ENCODE data around the gene CLIP2. TPM values are rescaled to one million over a fixed set of nuclear protein-coding genes. Genes with fewer than 3 reads are reported as not detected.
"Not testable (repeated sequence)": the region's sequence is repeated elsewhere in the genome, so short reads cannot be mapped to it uniquely, and the experiment has no call there.

CLIP2 gene
- total RNA-seq, 2 experiments from 2014 or later, result 1.5 to 1.7 TPM

- POLR2A ChIA-PET, result no interaction called here
- no peak overlapping the region for H3K27ac Mint-ChIP-seq
- no peaks in the 10 kb centered on the region for H3K27me3 Mint-ChIP-seq (ENCODE audit: low read depth)
- H3K36me3 Mint-ChIP-seq (ENCODE audit: low read depth), result no peaks in the 10 kb centered on the region
- no peaks in the 10 kb centered on the region for H3K9me3 Mint-ChIP-seq (ENCODE audit: insufficient read depth)
- no peak overlapping the region for H3K4me3 Mint-ChIP-seq
- ATAC-seq (no peak), DNase-seq (no peak)
- peaks cover 2% of the 10 kb centered on the region for H3K4me1 Mint-ChIP-seq (ENCODE audit: low read depth)
- CTCF ChIA-PET, result interaction anchor here (0.8 kb wide), 1 partner anchor 56 kb away, joined by 3 read pairs; no protein-coding TSS in a partner anchor
Measured at GRCh38 chr7:74344786-74345185, 55.6 kb downstream of the CLIP2 start.

- Mint-ChIP-seq H3K27me3 (ENCODE audit: low read depth) (no peaks in the 10 kb centered on the region), H3K36me3 (ENCODE audit: low read depth) (no peaks in the 10 kb centered on the region), H3K4me1 (ENCODE audit: low read depth) (peaks cover 2% of the 10 kb centered on the region), H3K4me3 (no peak overlapping the region), H3K9me3 (ENCODE audit: insufficient read depth) (no peaks in the 10 kb centered on the region), H3K27ac (no peak overlapping the region)
- ATAC-seq (no peak), DNase-seq (no peak)
- POLR2A ChIA-PET, result no interaction called here
- CTCF ChIA-PET, result interaction anchor here (1.3 kb wide), 1 partner anchor 140 kb away, joined by 3 read pairs; no protein-coding TSS in a partner anchor
Measured at GRCh38 chr7:74345970-74346369, 56.8 kb downstream of the CLIP2 start.

GRCh38 chr7:74349621-74350020 is 60.4 kb downstream of the CLIP2 start:
- DNase-seq, result no peak
- ChIA-PET CTCF (no interaction called here), POLR2A (no interaction called here)
- H3K4me1 Mint-ChIP-seq (ENCODE audit: low read depth), result no peaks in the 10 kb centered on the region
- H3K27ac Mint-ChIP-seq, result no peak overlapping the region
- ATAC-seq, result no peak
- H3K36me3 Mint-ChIP-seq (ENCODE audit: low read depth), result no peaks in the 10 kb centered on the region
- H3K9me3 Mint-ChIP-seq (ENCODE audit: insufficient read depth), result no peaks in the 10 kb centered on the region
- no peaks in the 10 kb centered on the region for H3K27me3 Mint-ChIP-seq (ENCODE audit: low read depth)
- H3K4me3 Mint-ChIP-seq, result no peak overlapping the region

- CTCF ChIA-PET, result no interaction called here
- H3K27ac Mint-ChIP-seq, result no peak overlapping the region
- no peaks in the 10 kb centered on the region for H3K4me1 Mint-ChIP-seq (ENCODE audit: low read depth)
- ATAC-seq, result no peak
- POLR2A ChIA-PET, result no interaction called here
- DNase-seq, result no peak
- H3K4me3 Mint-ChIP-seq, result no peak overlapping the region
- H3K27me3 Mint-ChIP-seq (ENCODE audit: low read depth), result no peaks in the 10 kb centered on the region
- H3K9me3 Mint-ChIP-seq (ENCODE audit: insufficient read depth), result no peaks in the 10 kb centered on the region
- H3K36me3 Mint-ChIP-seq (ENCODE audit: low read depth), result no peaks in the 10 kb centered on the region
Measured at GRCh38 chr7:74350751-74351150, 61.5 kb downstream of the CLIP2 start.

GRCh38 chr7:74351836-74352235 is 62.6 kb downstream of the CLIP2 start:
- ChIA-PET CTCF (no interaction called here), POLR2A (no interaction called here)
- DNase-seq (no peak), ATAC-seq (no peak)
- Mint-ChIP-seq H3K4me3 (no peak overlapping the region), H3K4me1 (ENCODE audit: low read depth) (no peaks in the 10 kb centered on the region), H3K9me3 (ENCODE audit: insufficient read depth) (no peaks in the 10 kb centered on the region), H3K36me3 (ENCODE audit: low read depth) (no peaks in the 10 kb centered on the region), H3K27me3 (ENCODE audit: low read depth) (no peaks in the 10 kb centered on the region), H3K27ac (no peak overlapping the region)

- ATAC-seq, POLR2A ChIA-PET: not testable (repeated sequence)
- CTCF ChIA-PET, result interaction anchor here (1.1 kb wide), 1 partner anchor 65 kb away, joined by 3 read pairs; no protein-coding TSS in a partner anchor
Measured at GRCh38 chr7:74352551-74353138, 63.4 kb downstream of the CLIP2 start.

GRCh38 chr7:74354009-74354408 is 64.8 kb downstream of the CLIP2 start:
- no peaks in the 10 kb centered on the region for H3K4me1 Mint-ChIP-seq (ENCODE audit: low read depth)
- no peak overlapping the region for H3K4me3 Mint-ChIP-seq
- no peaks in the 10 kb centered on the region for H3K27me3 Mint-ChIP-seq (ENCODE audit: low read depth)
- H3K9me3 Mint-ChIP-seq (ENCODE audit: insufficient read depth), result no peaks in the 10 kb centered on the region
- DNase-seq, result no peak
- H3K36me3 Mint-ChIP-seq (ENCODE audit: low read depth), result no peaks in the 10 kb centered on the region
- H3K27ac Mint-ChIP-seq, result no peak overlapping the region
- ChIA-PET CTCF (no interaction called here), POLR2A (no interaction called here)
- ATAC-seq, result no peak

More at GRCh38 chr7:74352551-74353138, 63.4 kb downstream of the CLIP2 start:
- H3K4me1 Mint-ChIP-seq (ENCODE audit: low read depth); H3K4me3 Mint-ChIP-seq; DNase-seq; H3K36me3 Mint-ChIP-seq (ENCODE audit: low read depth); H3K27me3 Mint-ChIP-seq (ENCODE audit: low read depth); H3K27ac Mint-ChIP-seq; H3K9me3 Mint-ChIP-seq (ENCODE audit: insufficient read depth): not testable (repeated sequence)

- H3K27ac Mint-ChIP-seq, result no peak overlapping the region
- no peaks in the 10 kb centered on the region for H3K4me1 Mint-ChIP-seq (ENCODE audit: low read depth)
- H3K4me3 Mint-ChIP-seq, result no peak overlapping the region
- no peaks in the 10 kb centered on the region for H3K36me3 Mint-ChIP-seq (ENCODE audit: low read depth)
- DNase-seq (no peak), ATAC-seq (no peak)
- no peaks in the 10 kb centered on the region for H3K9me3 Mint-ChIP-seq (ENCODE audit: insufficient read depth)
- no peaks in the 10 kb centered on the region for H3K27me3 Mint-ChIP-seq (ENCODE audit: low read depth)
- ChIA-PET CTCF (interaction anchor here (0.8 to 1.1 kb wide), 2 partner anchors 46 to 148 kb away, joined by 3 to 4 read pairs; no protein-coding TSS in a partner anchor), POLR2A (no interaction called here)
Measured at GRCh38 chr7:74355091-74355490, 65.9 kb downstream of the CLIP2 start.

GRCh38 chr7:74356589-74357315 is 67.5 kb downstream of the CLIP2 start:
- no peaks in the 10 kb centered on the region for H3K4me1 Mint-ChIP-seq (ENCODE audit: low read depth)
- H3K27ac Mint-ChIP-seq, result no peak overlapping the region
- ChIA-PET CTCF (interaction anchor here (1.4 kb wide), 1 partner anchor 44 kb away, joined by 4 read pairs; no protein-coding TSS in a partner anchor), POLR2A (no interaction called here)
- H3K27me3 Mint-ChIP-seq (ENCODE audit: low read depth), result no peaks in the 10 kb centered on the region
- ATAC-seq (no peak), DNase-seq (no peak)
- H3K36me3 Mint-ChIP-seq (ENCODE audit: low read depth), result no peaks in the 10 kb centered on the region
- H3K9me3 Mint-ChIP-seq (ENCODE audit: insufficient read depth), result no peaks in the 10 kb centered on the region
- H3K4me3 Mint-ChIP-seq, result no peak overlapping the region

GRCh38 chr7:74360008-74360407 is 70.8 kb downstream of the CLIP2 start:
- Mint-ChIP-seq H3K4me1 (ENCODE audit: low read depth) (no peaks in the 10 kb centered on the region), H3K27ac (no peak overlapping the region), H3K9me3 (ENCODE audit: insufficient read depth) (no peaks in the 10 kb centered on the region), H3K4me3 (no peak overlapping the region), H3K27me3 (ENCODE audit: low read depth) (no peaks in the 10 kb centered on the region), H3K36me3 (ENCODE audit: low read depth) (no peaks in the 10 kb centered on the region)
- ChIA-PET POLR2A (no interaction called here), CTCF (no interaction called here)
- DNase-seq, result no peak
- ATAC-seq, result no peak

GRCh38 chr7:74362266-74362665 is 73.1 kb downstream of the CLIP2 start:
- Mint-ChIP-seq H3K27ac (no peak overlapping the region), H3K9me3 (ENCODE audit: insufficient read depth) (no peaks in the 10 kb centered on the region), H3K4me3 (no peak overlapping the region), H3K27me3 (ENCODE audit: low read depth) (no peaks in the 10 kb centered on the region), H3K36me3 (ENCODE audit: low read depth) (no peaks in the 10 kb centered on the region), H3K4me1 (ENCODE audit: low read depth) (no peaks in the 10 kb centered on the region)
- CTCF ChIA-PET, result no interaction called here
- DNase-seq (no peak), ATAC-seq (peak; percentile 25)
- POLR2A ChIA-PET, result interaction anchor here (0.6 kb wide), 1 partner anchor 257 kb away, joined by 3 read pairs; no protein-coding TSS in a partner anchor

GRCh38 chr7:74364061-74364460 is 74.9 kb downstream of the CLIP2 start:
- Mint-ChIP-seq H3K27me3 (ENCODE audit: low read depth) (no peaks in the 10 kb centered on the region), H3K4me1 (ENCODE audit: low read depth) (no peaks in the 10 kb centered on the region), H3K36me3 (ENCODE audit: low read depth) (no peaks in the 10 kb centered on the region), H3K4me3 (no peak overlapping the region), H3K27ac (no peak overlapping the region), H3K9me3 (ENCODE audit: insufficient read depth) (no peaks in the 10 kb centered on the region)
- no peak for ATAC-seq
- ChIA-PET CTCF (interaction anchor here (1.5 kb wide), 1 partner anchor 10 kb away, joined by 4 read pairs; no protein-coding TSS in a partner anchor), POLR2A (no interaction called here)
- DNase-seq, result no peak
